Measurements from ENCODE around the gene NUDT2. TPM values are rescaled to one million over a fixed set of nuclear protein-coding genes. Genes with fewer than 3 reads are reported as not detected.

NUDT2 gene
- total RNA-seq, 2 donors from 2014 or later: 3.4 to 20.8 TPM

GRCh38 chr9:34385561-34386230 is 56.3 kb downstream of the NUDT2 start:
- Histone ChIP-seq H3K36me3 (no peaks in the 10 kb centered on the region), H3K27me3 (replicated peaks; ENCODE audit: insufficient read depth) (no peaks in the 10 kb centered on the region), H3K4me3 (no peak overlapping the region), H3K9me3 (no peaks in the 10 kb centered on the region), H3K4me1 (ENCODE audit: control insufficient read depth in 1 of 2, low read depth in 2 of 2) (peaks cover 0 to 9% of the 10 kb centered on the region in 2 donors), H3K27ac (no peak overlapping the region)
- DNase-seq (ENCODE audit: low spot score) (no peak), ATAC-seq (ENCODE audit: insufficient number of reproducible peaks, low FRiP score, low read depth) (no peak)
- TF ChIP-seq, protein P1, sequence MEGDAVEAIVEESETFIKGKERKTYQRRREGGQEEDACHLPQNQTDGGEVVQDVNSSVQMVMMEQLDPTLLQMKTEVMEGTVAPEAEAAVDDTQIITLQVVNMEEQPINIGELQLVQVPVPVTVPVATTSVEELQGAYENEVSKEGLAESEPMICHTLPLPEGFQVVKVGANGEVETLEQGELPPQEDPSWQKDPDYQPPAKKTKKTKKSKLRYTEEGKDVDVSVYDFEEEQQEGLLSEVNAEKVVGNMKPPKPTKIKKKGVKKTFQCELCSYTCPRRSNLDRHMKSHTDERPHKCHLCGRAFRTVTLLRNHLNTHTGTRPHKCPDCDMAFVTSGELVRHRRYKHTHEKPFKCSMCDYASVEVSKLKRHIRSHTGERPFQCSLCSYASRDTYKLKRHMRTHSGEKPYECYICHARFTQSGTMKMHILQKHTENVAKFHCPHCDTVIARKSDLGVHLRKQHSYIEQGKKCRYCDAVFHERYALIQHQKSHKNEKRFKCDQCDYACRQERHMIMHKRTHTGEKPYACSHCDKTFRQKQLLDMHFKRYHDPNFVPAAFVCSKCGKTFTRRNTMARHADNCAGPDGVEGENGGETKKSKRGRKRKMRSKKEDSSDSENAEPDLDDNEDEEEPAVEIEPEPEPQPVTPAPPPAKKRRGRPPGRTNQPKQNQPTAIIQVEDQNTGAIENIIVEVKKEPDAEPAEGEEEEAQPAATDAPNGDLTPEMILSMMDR (IDR thresholded peaks at IDR 0.05): no peak

GRCh38 chr9:34386656-34387055 is 57.3 kb downstream of the NUDT2 start:
- ATAC-seq (ENCODE audit: insufficient number of reproducible peaks, low FRiP score, low read depth): no peak
- TF ChIP-seq, protein P1 (IDR thresholded peaks at IDR 0.05): no peak
- H3K27ac ChIP-seq: no peak overlapping the region
- H3K9me3 ChIP-seq: no peaks in the 10 kb centered on the region
- no peaks in the 10 kb centered on the region for H3K27me3 ChIP-seq (replicated peaks; ENCODE audit: insufficient read depth)
- DNase-seq (ENCODE audit: low spot score): no peak
- H3K4me3 ChIP-seq: no peak overlapping the region
- peaks cover 0 to under 1% of the 10 kb centered on the region in 2 donors for H3K4me1 ChIP-seq (ENCODE audit: control insufficient read depth in 1 of 2, low read depth in 2 of 2)
- H3K36me3 ChIP-seq: no peaks in the 10 kb centered on the region

DNA sequence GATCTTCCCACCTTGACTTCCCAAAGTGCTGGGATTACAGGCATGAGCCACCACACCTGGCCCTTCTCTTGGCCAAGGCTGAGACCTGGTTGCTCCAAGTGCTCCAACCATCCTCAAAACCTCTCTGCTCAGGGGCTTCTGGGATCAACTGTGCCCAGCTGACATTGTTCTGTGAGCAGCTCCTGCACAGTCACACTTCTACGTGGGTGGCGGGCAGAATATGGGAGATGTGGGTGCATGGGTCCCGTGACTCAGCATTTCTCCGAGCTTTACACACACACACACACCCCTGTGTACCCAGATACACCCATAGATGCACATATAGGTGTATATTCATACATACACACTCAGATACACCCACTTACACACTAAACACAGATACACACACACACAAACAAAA is 57.9 kb downstream of the NUDT2 start:
- no peak overlapping the region for H3K4me3 ChIP-seq
- no peak for DNase-seq (ENCODE audit: low spot score)

DNA sequence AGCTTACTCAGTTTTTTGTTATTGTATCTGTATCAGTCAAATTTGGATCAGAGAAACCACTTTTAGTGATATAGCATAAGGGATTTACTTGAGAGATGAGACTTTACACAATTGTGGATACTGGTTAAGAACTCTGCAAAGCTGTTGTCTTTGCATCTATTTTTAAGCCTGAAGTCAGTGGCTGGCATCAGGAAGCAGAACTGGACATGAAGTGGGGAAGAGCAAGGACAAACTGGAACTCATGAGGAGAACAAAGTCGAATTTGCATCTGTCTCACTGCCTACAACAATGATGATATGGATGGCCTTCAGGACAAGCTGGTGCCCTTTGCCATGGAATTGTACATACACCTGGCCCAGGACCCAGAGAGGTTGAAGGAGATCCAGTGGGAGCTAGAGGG is 63.1 kb downstream of the NUDT2 start:
- Histone ChIP-seq H3K36me3 (no peaks in the 10 kb centered on the region), H3K27ac (no peak overlapping the region), H3K4me3 (no peak overlapping the region), H3K4me1 (ENCODE audit: control insufficient read depth in 1 of 2, low read depth in 2 of 2) (no peaks in the 10 kb centered on the region), H3K27me3 (replicated peaks; ENCODE audit: insufficient read depth) (no peaks in the 10 kb centered on the region), H3K9me3 (no peaks in the 10 kb centered on the region)
- DNase-seq (ENCODE audit: low spot score) (no peak), ATAC-seq (ENCODE audit: insufficient number of reproducible peaks, low FRiP score, low read depth) (no peak)
- TF ChIP-seq, protein P1 (IDR thresholded peaks at IDR 0.05): no peak

More for the DNA sequence above, 57.9 kb downstream of the NUDT2 start:
- no peak overlapping the region for H3K27ac ChIP-seq
- H3K4me1 ChIP-seq (ENCODE audit: control insufficient read depth in 1 of 2, low read depth in 2 of 2): no peaks in the 10 kb centered on the region
- no peaks in the 10 kb centered on the region for H3K36me3 ChIP-seq
- H3K9me3 ChIP-seq: no peaks in the 10 kb centered on the region
- ATAC-seq (ENCODE audit: insufficient number of reproducible peaks, low FRiP score, low read depth): no peak
- TF ChIP-seq, protein P1 (IDR thresholded peaks at IDR 0.05): no peak
- no peaks in the 10 kb centered on the region for H3K27me3 ChIP-seq (replicated peaks; ENCODE audit: insufficient read depth)

Other genes starting within 250 kb of the NUDT2 start
- 10 to 100 TPM; 14.9 to 31.4 TPM for gene DCAF12, start 202.9 kb upstream of the NUDT2 start, total RNA-seq
- 10 to 100 TPM; 35.7 to 52.3 TPM for gene UBAP1, start 150.5 kb upstream of the NUDT2 start, total RNA-seq
- 1 to 10 TPM in 1 of 2 donors, under 1 TPM in 1; 0.56 to 1.1 TPM for gene KIF24, start 301 bp upstream of the NUDT2 start, total RNA-seq
- gene MYORG, start 47.3 kb downstream of the NUDT2 start, total RNA-seq: 10 to 100 TPM in 1 of 2 donors, 1 to 10 TPM in 1; 7.4 to 12.1 TPM
- gene FAM219A, start 129.0 kb downstream of the NUDT2 start, total RNA-seq: 10 to 100 TPM; 19.2 to 20.2 TPM
- gene DNAI1, start 129.2 kb downstream of the NUDT2 start, total RNA-seq: not detected
- gene ENHO, start 193.4 kb downstream of the NUDT2 start, total RNA-seq: not detected

All from thoracic aorta (tissue), 2 donors.